ENCODE measurements around the gene PIK3R6. TPM values are rescaled to one million over a fixed set of nuclear protein-coding genes. Genes with fewer than 3 reads are reported as not detected.

The PIK3R6 gene
- total RNA-seq, 1 donor from 2014 or later, result 2.2 TPM

GRCh38 chr17:8871081-8871581, 3.7 kb upstream of the PIK3R6 start:
- Histone ChIP-seq H3K27me3 (no peaks in the 10 kb centered on the region), H3K4me1 (no peaks in the 10 kb centered on the region), H3K9me3 (no peaks in the 10 kb centered on the region), H3K36me3 (no peaks in the 10 kb centered on the region), H3K4me3 (no peak overlapping the region), H3K27ac (no peak overlapping the region)
- no peak for TF ChIP-seq CTCF (IDR thresholded peaks at IDR 0.05)
- DNase-seq (ENCODE audit: low spot score in 2 of 2), result no peak
- intact Hi-C loops (cut with DNase I), result no loop called here

GRCh38 chr17:8870406-8871040, 3.0 kb upstream of the PIK3R6 start:
- peak in 1 of 2 donors; percentile 55 for DNase-seq (ENCODE audit: low spot score in 2 of 2)
- intact Hi-C loops (cut with DNase I), result no loop called here
- Histone ChIP-seq H3K36me3 (no peaks in the 10 kb centered on the region), H3K4me1 (no peaks in the 10 kb centered on the region), H3K27me3 (no peaks in the 10 kb centered on the region), H3K27ac (no peak overlapping the region), H3K9me3 (no peaks in the 10 kb centered on the region), H3K4me3 (no peak overlapping the region)
- no peak for TF ChIP-seq CTCF (IDR thresholded peaks at IDR 0.05)

DNA sequence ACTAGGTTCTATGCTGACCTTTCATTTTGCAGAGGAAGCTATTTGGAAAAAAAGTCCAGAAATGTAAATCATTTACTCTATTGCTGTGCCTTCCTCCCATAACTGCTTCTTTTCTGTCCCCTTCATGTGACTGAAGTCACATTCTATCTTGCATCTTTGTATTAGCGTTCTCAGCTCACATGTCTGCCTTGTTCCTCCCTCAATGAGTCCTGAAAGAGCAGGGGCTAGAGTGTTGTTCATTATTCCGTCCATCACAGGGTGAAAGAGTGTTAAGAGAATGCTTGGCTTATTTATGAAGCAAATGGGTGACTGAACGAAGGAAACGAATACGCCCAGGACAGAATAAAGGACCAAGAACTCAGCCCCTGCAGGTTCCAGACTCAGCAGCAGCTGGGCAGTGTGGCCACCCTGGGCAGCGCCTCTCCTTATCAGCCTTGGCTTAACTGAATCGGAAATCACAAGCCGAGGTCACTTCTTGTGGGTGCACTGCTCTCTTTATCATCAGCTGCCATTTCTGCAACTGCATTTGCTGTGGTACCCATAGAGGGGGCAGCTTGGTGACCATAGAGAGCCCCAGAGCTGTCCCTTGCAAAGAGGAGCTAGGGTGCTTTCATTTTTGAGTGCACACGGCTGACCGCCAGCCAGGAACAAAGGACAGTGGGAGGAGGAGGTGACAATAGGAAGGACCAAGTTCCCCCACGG, 1.8 kb upstream of the PIK3R6 start:
- Histone ChIP-seq H3K4me3 (no peak overlapping the region), H3K36me3 (no peaks in the 10 kb centered on the region), H3K4me1 (no peaks in the 10 kb centered on the region), H3K9me3 (no peaks in the 10 kb centered on the region), H3K27me3 (no peaks in the 10 kb centered on the region), H3K27ac (no peak overlapping the region)
- DNase-seq (ENCODE audit: low spot score in 2 of 2), result peak in 1 of 2 donors; percentile 45
- no peak for TF ChIP-seq CTCF (IDR thresholded peaks at IDR 0.05)
- intact Hi-C loops (cut with DNase I), result no loop called here

GRCh38 chr17:8868529-8868951, 1.1 kb upstream of the PIK3R6 start:
- intact Hi-C loops (cut with DNase I), result no loop called here
- no peak overlapping the region for H3K4me3 ChIP-seq
- no peak for TF ChIP-seq CTCF (IDR thresholded peaks at IDR 0.05)
- DNase-seq (ENCODE audit: low spot score in 2 of 2), result peak in 1 of 2 donors; percentile 9
- no peaks in the 10 kb centered on the region for H3K9me3 ChIP-seq
- no peaks in the 10 kb centered on the region for H3K27me3 ChIP-seq
- H3K4me1 ChIP-seq, result no peaks in the 10 kb centered on the region
- no peak overlapping the region for H3K27ac ChIP-seq
- no peaks in the 10 kb centered on the region for H3K36me3 ChIP-seq

GRCh38 chr17:8868092-8868491, 618 bp upstream of the PIK3R6 start:
- Histone ChIP-seq H3K9me3 (no peaks in the 10 kb centered on the region), H3K27ac (no peak overlapping the region), H3K4me3 (no peak overlapping the region), H3K27me3 (no peaks in the 10 kb centered on the region), H3K36me3 (no peaks in the 10 kb centered on the region), H3K4me1 (no peaks in the 10 kb centered on the region)
- intact Hi-C loops (cut with DNase I), result no loop called here
- DNase-seq (ENCODE audit: low spot score in 2 of 2), result peak in 1 of 2 donors; percentile 21
- no peak for TF ChIP-seq CTCF (IDR thresholded peaks at IDR 0.05)
